HepG2 (cell line): ENCODE measurements around the gene PHACTR1. TPM values are rescaled to one million over a fixed set of nuclear protein-coding genes. Genes with fewer than 3 reads are reported as not detected.

Experiments
- ATAC-seq: fragments of 200-7000 bp; cut with Tn5 transposase; 3 replicates; pipeline ENCODE4 v1.9.1; 2020; ENCODE audit warnings: mild to moderate bottlenecking, moderate library complexity
- BruUV-seq: library from RNA; stranded (reverse); fragments of 400-500 nt; replicated peaks from 2 replicates; lab custom pipeline; 2021; lab: Mats Ljungman, UMichigan
- CTCF ChIA-PET: fragments of 300-600 bp; formaldehyde crosslinking; extraction: SDS; loops from one replicate; lab custom pipeline; 2021; ENCODE audit warnings: low total read pairs, inconsistent platforms, low intra/inter-chr PET ratio; lab: Yijun Ruan, JAX
- POLR2A ChIA-PET: fragments of 350-600 bp; sonication (Branson Sonifier 250); formaldehyde crosslinking; loops from one replicate; lab custom pipeline; 2020; ENCODE audit warnings: antibody characterized with exemption, inconsistent platforms; lab: Yijun Ruan, JAX
- DNase-seq: peaks from one replicate; pipeline ENCODE4 v3.0.0-alpha.2; 2015; ENCODE audit warnings: low spot score
- FAIRE-seq: peaks from 3 replicates; lab custom pipeline; 2011; peaks lifted over from hg19 to GRCh38; lab: Jason Lieb, UNC
- H2AFZ ChIP-seq: one replicate; pipeline ENCODE4 v1.6.1; 2011; ENCODE audit warnings: low read length, inconsistent platforms
- H3K27ac ChIP-seq: fragments of 300-600 bp; 3 replicates; pipeline ENCODE4 v1.8.0; 2011; ENCODE audit warnings: mixed run types, mild to moderate bottlenecking, mixed read lengths, low read length, inconsistent platforms; ENCODE audit not compliant: insufficient read depth; ENCODE audit errors: extremely low read length
- H3K27me3 ChIP-seq, 2 experiments: fragments of 200-600 bp in 1 of 2; 2 replicates in 1 of 2; 3 replicates in 1 of 2; pipeline versions ENCODE4 v1.6.0 to v1.8.0; 2011; ENCODE audit warnings: low read length in 2 of 2, mild to moderate bottlenecking in 2 of 2, moderate library complexity in 2 of 2, inconsistent platforms in 1 of 2; ENCODE audit not compliant: insufficient read depth in 2 of 2, control insufficient read depth in 1 of 2
- H3K36me3 ChIP-seq, 2 experiments: fragments of 200-600 bp in 1 of 2; replicated peaks in 1 of 2; 2 replicates in 1 of 2; 3 replicates in 1 of 2; pipeline versions ENCODE4 v1.5.1 to v1.8.0; 2011; ENCODE audit warnings: low read length in 2 of 2, inconsistent platforms in 1 of 2; ENCODE audit not compliant: insufficient read depth in 2 of 2, control insufficient read depth in 1 of 2
- H3K4me1 ChIP-seq: 2 replicates; pipeline ENCODE4 v1.5.1; 2012; ENCODE audit warnings: low read length, inconsistent platforms; ENCODE audit not compliant: insufficient read depth
- H3K4me2 ChIP-seq: 2 replicates; pipeline ENCODE4 v1.6.0; 2011; ENCODE audit warnings: low read depth, low read length, inconsistent platforms
- H3K4me3 ChIP-seq, 3 experiments: fragments of 200-600 bp in 1 of 3; sonication (generic), shearing (Covaris generic) in 1 of 3; replicated peaks in 1 of 3; 2 replicates each; pipeline ENCODE4 v1.5.1; 2011 to 2016; ENCODE audit warnings: low read length in 3 of 3, inconsistent platforms in 2 of 3, low read depth in 2 of 3, mild to moderate bottlenecking in 2 of 3, control low read depth in 1 of 3, mixed read lengths in 1 of 3; ENCODE audit not compliant: insufficient read depth in 1 of 3
- H3K79me2 ChIP-seq: one replicate; pipeline ENCODE4 v1.6.1; 2011; ENCODE audit warnings: low read length, inconsistent platforms; ENCODE audit not compliant: insufficient read depth
- H3K9ac ChIP-seq: 2 replicates; pipeline ENCODE4 v1.6.0; 2011; ENCODE audit warnings: mild to moderate bottlenecking, low read depth, low read length, inconsistent platforms; ENCODE audit not compliant: insufficient read depth
- H3K9me3 ChIP-seq: 2 replicates; pipeline ENCODE4 v1.5.1; 2012; ENCODE audit warnings: mild to moderate bottlenecking, low read length
- H4K20me1 ChIP-seq: 2 replicates; pipeline ENCODE4 v1.6.0; 2011; ENCODE audit warnings: inconsistent platforms, mild to moderate bottlenecking, low read length, moderate library complexity; ENCODE audit not compliant: insufficient read depth
- DNMT1 ChIP-seq: sonication (generic); formaldehyde crosslinking; IDR thresholded peaks from 2 replicates; pipeline ENCODE4 v1.5.1; 2020; ENCODE audit warnings: mild to moderate bottlenecking, missing genetic modification reagents
- ELF4 ChIP-seq: sonication (generic); formaldehyde crosslinking; IDR thresholded peaks from 2 replicates; pipeline ENCODE4 v1.5.0; 2020; ENCODE audit warnings: missing genetic modification reagents, mild to moderate bottlenecking, moderate library complexity, borderline replicate concordance
- GATAD1 ChIP-seq: IDR thresholded peaks from 2 replicates; pipeline ENCODE4 v1.6.1; 2016; ENCODE audit warnings: missing genetic modification reagents, missing compliant biosample characterization
- HOXA7 ChIP-seq: sonication (generic); formaldehyde crosslinking; IDR thresholded peaks from 2 replicates; pipeline ENCODE4 v1.8.1; 2022; ENCODE audit warnings: mild to moderate bottlenecking, missing genetic modification reagents, moderate library complexity
- NFRKB ChIP-seq: fragments of 450-650 bp; IDR thresholded peaks from 2 replicates; pipeline ENCODE4 v1.6.1; 2017
- NR2F2 ChIP-seq: IDR thresholded peaks from 2 replicates; pipeline ENCODE4 v1.6.1; 2012; ENCODE audit warnings: low read depth, inconsistent platforms, borderline replicate concordance
- RNF219 ChIP-seq: sonication (generic); formaldehyde crosslinking; IDR thresholded peaks from 2 replicates; pipeline ENCODE4 v1.5.0; 2020; ENCODE audit warnings: mild to moderate bottlenecking, missing genetic modification reagents
- SRSF4 ChIP-seq: fragments of 200-400 bp; formaldehyde crosslinking; IDR thresholded peaks from one replicate; pipeline ENCODE4 v1.6.1; 2018; ENCODE audit warnings: mild to moderate bottlenecking, low read depth, low read length, moderate library complexity; ENCODE audit not compliant: poor library complexity, severe bottlenecking
- SSRP1 ChIP-seq: IDR thresholded peaks from 2 replicates; pipeline ENCODE4 v1.6.1; 2016; ENCODE audit warnings: control low read depth
- ZFP62 ChIP-seq: sonication (generic); formaldehyde crosslinking; IDR thresholded peaks from 2 replicates; pipeline ENCODE4 v1.4.0; 2020; ENCODE audit warnings: missing genetic modification reagents
- ZNF142 ChIP-seq: sonication (generic); formaldehyde crosslinking; IDR thresholded peaks from 2 replicates; pipeline ENCODE4 v1.4.0; 2020; ENCODE audit warnings: missing genetic modification reagents
- ZNF260 ChIP-seq: sonication (generic); formaldehyde crosslinking; IDR thresholded peaks from 2 replicates; pipeline ENCODE4 v1.4.0; 2020; ENCODE audit warnings: missing genetic modification reagents, low read depth, mild to moderate bottlenecking, borderline replicate concordance
- ZNF570 ChIP-seq: sonication (generic); formaldehyde crosslinking; IDR thresholded peaks from 2 replicates; pipeline ENCODE4 v1.4.0; 2020; ENCODE audit warnings: mild to moderate bottlenecking, missing genetic modification reagents, borderline replicate concordance
- ZNF75D ChIP-seq: sonication (generic); formaldehyde crosslinking; IDR thresholded peaks from 2 replicates; pipeline ENCODE4 v1.8.1; 2023; ENCODE audit warnings: missing genetic modification reagents, mild to moderate bottlenecking, borderline replicate concordance
- WGBS: methylation state at CpG from one replicate; pipeline ENCODE4 v1.1.6; 2017; ENCODE audit warnings: low lambda C conversion rate; 5-methylcytosine and 5-hydroxymethylcytosine counted together
- in situ Hi-C: cut with HindIII; loops from 2 replicates; pipeline ENCODE4 v1.10.0; 2017; ENCODE audit warnings: low pct_unique_long_range_greater_than_20kb; ENCODE audit not compliant: extremely low pct_ligation_motif_present
- intact Hi-C: fragments of 100-400 bp; cut with micrococcal nuclease; formaldehyde crosslinking; loops from one replicate; pipeline ENCODE4 v1.10.0; 2022; ENCODE audit not compliant: unreplicated experiment
- polyA plus RNA-seq, 8 experiments: library from polyadenylated mRNA; depleted of rRNA in 3 of 8; stranded (reverse) in 7 of 8; unstranded in 1 of 8; fragments of >200 nt; fragmentation: Illumina TruSeq in 4 of 8; extraction: Trizol in 4 of 8; gene quantifications; 2 replicates each; pipeline versions ENCODE4 v1.2.1 to v1.2.3, GENCODE V29; 2011 to 2016; ENCODE audit warnings: low read depth in 4 of 8, missing spikeins in 1 of 8, mixed read lengths in 1 of 8; ENCODE audit not compliant: insufficient read depth in 1 of 8
- total RNA-seq, 5 experiments: library from RNA; depleted of rRNA; stranded (reverse); fragments of >200 nt; fragmentation: Illumina TruSeq; extraction: Trizol; gene quantifications; 2 replicates each; pipeline ENCODE4 v1.2.3, GENCODE V29; 2016; ENCODE audit warnings: low read depth in 1 of 5
- TF ChIP-seq, protein P1 (sequence below): IDR thresholded peaks from 2 replicates; pipeline ENCODE4 v1.6.1; 2016; ENCODE audit warnings: low read depth, borderline replicate concordance
- TF ChIP-seq, protein P2 (sequence below): fragments of 450-650 bp; IDR thresholded peaks from 2 replicates; pipeline ENCODE4 v1.6.1; 2016

PHACTR1 gene
- total and polyA plus RNA-seq, 2 of the 13 experiments (the other 11 are each of a cell fraction or from before 2014, with no cell fraction given), result 0.09 TPM; not detected in 1

DNA sequence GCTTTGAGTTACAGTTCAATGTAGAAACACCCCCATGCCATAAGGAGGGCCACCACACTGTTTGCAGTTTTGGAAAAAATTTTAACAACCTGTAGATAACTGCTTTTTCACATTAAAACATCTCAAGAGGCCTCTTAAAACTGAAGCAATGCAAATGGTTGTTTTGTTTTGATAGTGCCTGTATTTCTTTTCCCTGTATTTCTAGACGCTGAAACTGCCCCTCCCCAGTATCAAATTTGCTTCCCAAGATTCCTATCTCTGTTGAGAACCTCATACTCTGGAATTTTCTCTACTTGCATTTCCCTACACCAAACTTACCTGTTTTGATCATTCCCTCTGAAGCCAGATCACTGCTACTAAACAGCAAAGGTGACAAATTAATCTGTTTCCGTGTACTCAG is 98.5 kb downstream of the PHACTR1 start:
- in situ Hi-C loops, result no loop called here
- Histone ChIP-seq H3K9me3 (no peaks in the 10 kb centered on the region), H3K9ac (no peak overlapping the region), H3K27ac (no peak overlapping the region), H3K4me3 (no peak overlapping the region), H4K20me1 (no peaks in the 10 kb centered on the region), H3K27me3 (no peaks in the 10 kb centered on the region), H3K4me2 (no peak overlapping the region), H3K4me1 (no peaks in the 10 kb centered on the region), H3K79me2 (no peaks in the 10 kb centered on the region), H3K36me3 (no peaks in the 10 kb centered on the region), H2AFZ (no peak overlapping the region)
- intact Hi-C loops, result no loop called here
- CTCF ChIA-PET, result no interaction called here
- ATAC-seq (no peak), FAIRE-seq (no peak), DNase-seq (no peak)
- whole genome bisulfite sequencing, result 1% methylated on average over 2 of the region's 2 CpGs
- POLR2A ChIA-PET, result no interaction called here
- no TSS peak for BruUV-seq
- no peak for TF ChIP-seq DNMT1 (CRISPR knock-in tag)
- TF ChIP-seq, protein P1, sequence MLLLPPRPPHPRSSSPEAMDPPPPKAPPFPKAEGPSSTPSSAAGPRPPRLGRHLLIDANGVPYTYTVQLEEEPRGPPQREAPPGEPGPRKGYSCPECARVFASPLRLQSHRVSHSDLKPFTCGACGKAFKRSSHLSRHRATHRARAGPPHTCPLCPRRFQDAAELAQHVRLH, result no peak
- TF ChIP-seq SSRP1 (CRISPR knock-in tag), result no peak
- TF ChIP-seq NR2F2, result no peak
- no peak for TF ChIP-seq GATAD1 (CRISPR knock-in tag)
- no peak for TF ChIP-seq ZNF142 (CRISPR knock-in tag)
- TF ChIP-seq SRSF4, result no peak
- TF ChIP-seq RNF219 (CRISPR knock-in tag), result no peak
- no peak for TF ChIP-seq ZNF75D
- TF ChIP-seq ELF4 (CRISPR knock-in tag), result no peak
- TF ChIP-seq, protein P2, sequence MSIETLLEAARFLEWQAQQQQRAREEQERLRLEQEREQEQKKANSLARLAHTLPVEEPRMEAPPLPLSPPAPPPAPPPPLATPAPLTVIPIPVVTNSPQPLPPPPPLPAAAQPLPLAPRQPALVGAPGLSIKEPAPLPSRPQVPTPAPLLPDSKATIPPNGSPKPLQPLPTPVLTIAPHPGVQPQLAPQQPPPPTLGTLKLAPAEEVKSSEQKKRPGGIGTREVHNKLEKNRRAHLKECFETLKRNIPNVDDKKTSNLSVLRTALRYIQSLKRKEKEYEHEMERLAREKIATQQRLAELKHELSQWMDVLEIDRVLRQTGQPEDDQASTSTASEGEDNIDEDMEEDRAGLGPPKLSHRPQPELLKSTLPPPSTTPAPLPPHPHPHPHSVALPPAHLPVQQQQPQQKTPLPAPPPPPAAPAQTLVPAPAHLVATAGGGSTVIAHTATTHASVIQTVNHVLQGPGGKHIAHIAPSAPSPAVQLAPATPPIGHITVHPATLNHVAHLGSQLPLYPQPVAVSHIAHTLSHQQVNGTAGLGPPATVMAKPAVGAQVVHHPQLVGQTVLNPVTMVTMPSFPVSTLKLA, result no peak
- no peak for TF ChIP-seq NFRKB
- TF ChIP-seq ZNF260 (CRISPR knock-in tag), result no peak
- no peak for TF ChIP-seq ZFP62 (CRISPR knock-in tag)
- no peak for TF ChIP-seq ZNF570 (CRISPR knock-in tag)
- no peak for TF ChIP-seq HOXA7 (CRISPR knock-in tag)
